H1 (cell line): ENCODE results near the gene LCE1E. TPM values are rescaled to one million over a fixed set of nuclear protein-coding genes. Genes with fewer than 3 reads are reported as not detected.

Source experiments
- CTCF ChIA-PET: fragments of 300-600 bp; sonication (Branson Sonifier 250); formaldehyde crosslinking; loops from one replicate; lab custom pipeline; 2021; ENCODE audit not compliant: partially characterized antibody; lab: Charles Lee
- POLR2A ChIA-PET: fragments of 300-600 bp; sonication (Branson Sonifier 250); formaldehyde crosslinking; loops from one replicate; lab custom pipeline; 2021; ENCODE audit warnings: inconsistent platforms; ENCODE audit not compliant: partially characterized antibody; lab: Charles Lee
- DNase-seq, 2 experiments: peaks; one replicate each; pipeline versions ENCODE4 v3.0.0 to v3.0.0-alpha.2; 2010 to 2022; ENCODE audit warnings: low spot score in 2 of 2, low read depth in 1 of 2, mixed read lengths in 1 of 2
- FAIRE-seq: peaks from 2 replicates; lab custom pipeline; 2011; peaks lifted over from hg19 to GRCh38; lab: Jason Lieb, UNC
- H2AFZ ChIP-seq: 2 replicates; pipeline ENCODE4 v1.8.1; 2012; ENCODE audit warnings: low read length, inconsistent platforms
- H2AK5ac ChIP-seq: 2 replicates; pipeline ENCODE4 v1.6.1; 2013; ENCODE audit warnings: low read depth, low read length
- H2BK120ac ChIP-seq: replicated peaks from 2 replicates; pipeline ENCODE3; 2013; ENCODE audit warnings: low read depth, low read length, inconsistent platforms
- H2BK12ac ChIP-seq: 2 replicates; pipeline ENCODE4 v1.6.1; 2013; ENCODE audit warnings: low read depth, low read length
- H2BK15ac ChIP-seq: 2 replicates; pipeline ENCODE4 v1.6.1; 2013; ENCODE audit warnings: low read length
- H2BK20ac ChIP-seq: 2 replicates; pipeline ENCODE4 v1.6.1; 2013; ENCODE audit warnings: low read length
- H2BK5ac ChIP-seq: 2 replicates; pipeline ENCODE4 v1.6.1; 2013; ENCODE audit warnings: low read depth, low read length
- H3K14ac ChIP-seq: 2 replicates; pipeline ENCODE4 v1.6.1; 2013; ENCODE audit warnings: inconsistent platforms; ENCODE audit not compliant: insufficient read length
- H3K18ac ChIP-seq: 2 replicates; pipeline ENCODE4 v1.6.1; 2013; ENCODE audit warnings: low read length; ENCODE audit errors: extremely low read depth
- H3K23ac ChIP-seq: 2 replicates; pipeline ENCODE4 v1.6.1; 2013; ENCODE audit warnings: inconsistent platforms; ENCODE audit not compliant: insufficient read length
- H3K23me2 ChIP-seq: 2 replicates; pipeline ENCODE4 v1.6.1; 2013; ENCODE audit warnings: low read depth, low read length
- H3K27ac ChIP-seq: 2 replicates; pipeline ENCODE4 v1.6.1; 2011; ENCODE audit warnings: low read depth, low read length, inconsistent platforms
- H3K27me3 ChIP-seq, 4 experiments: replicated peaks in 1 of 4; 1 replicate in 1 of 4; 2 replicates in 3 of 4; pipeline versions ENCODE4 v1.6.1 to v1.8.1; 2011 to 2013; ENCODE audit warnings: low read length in 3 of 4, mild to moderate bottlenecking in 3 of 4, inconsistent platforms in 2 of 4, mixed read lengths in 2 of 4, moderate library complexity in 1 of 4; ENCODE audit not compliant: control insufficient read depth in 3 of 4, insufficient read depth in 3 of 4; ENCODE audit errors: extremely low read depth in 1 of 4
- H3K36me3 ChIP-seq, 4 experiments: 2 replicates each; pipeline versions ENCODE4 v1.6.1 to v1.8.1; 2011 to 2013; ENCODE audit warnings: mild to moderate bottlenecking in 4 of 4, low read length in 3 of 4, moderate library complexity in 2 of 4, control low read depth in 1 of 4, inconsistent platforms in 1 of 4; ENCODE audit not compliant: insufficient read depth in 4 of 4, control insufficient read depth in 2 of 4
- H3K4ac ChIP-seq: replicated peaks from 2 replicates; pipeline ENCODE3; 2013; ENCODE audit warnings: low read length, low read depth, mixed read lengths, inconsistent platforms; ENCODE audit not compliant: insufficient read length
- H3K4me1 ChIP-seq, 4 experiments: replicated peaks in 1 of 4; 1 replicate in 1 of 4; 2 replicates in 3 of 4; pipeline versions ENCODE4 v1.6.1 to v1.8.1; 2011 to 2013; ENCODE audit warnings: low read length in 3 of 4, inconsistent platforms in 2 of 4, mixed read lengths in 1 of 4; ENCODE audit not compliant: insufficient read depth in 4 of 4, control insufficient read depth in 3 of 4
- H3K4me2 ChIP-seq, 2 experiments: 2 replicates each; pipeline versions ENCODE4 v1.6.1 to v1.8.1; 2011 to 2013; ENCODE audit warnings: low read depth in 2 of 2, low read length in 2 of 2, control low read depth in 1 of 2, inconsistent platforms in 1 of 2, mild to moderate bottlenecking in 1 of 2; ENCODE audit not compliant: insufficient read depth in 1 of 2
- H3K4me3 ChIP-seq, 4 experiments: fragments of 200-600, 300-600 bp in 1 of 4; sonication (generic), shearing (Covaris generic), sonication (Bioruptor Twin) in 1 of 4; 2 replicates each; pipeline versions ENCODE4 v1.5.1 to v1.8.1; 2011 to 2016; ENCODE audit warnings: low read length in 4 of 4, low read depth in 3 of 4, control low read depth in 2 of 4, inconsistent platforms in 2 of 4, mild to moderate bottlenecking in 2 of 4, mixed read lengths in 1 of 4, moderate library complexity in 1 of 4; ENCODE audit not compliant: insufficient read depth in 2 of 4; ENCODE audit errors: extremely low read depth in 1 of 4
- H3K56ac ChIP-seq: replicated peaks from 2 replicates; pipeline ENCODE3; 2013; ENCODE audit warnings: low read depth, mild to moderate bottlenecking, mixed read lengths, low read length, inconsistent platforms; ENCODE audit not compliant: insufficient read length
- H3K79me1 ChIP-seq: 2 replicates; pipeline ENCODE4 v1.6.1; 2013; ENCODE audit warnings: low read depth, low read length, control low read depth
- H3K79me2 ChIP-seq, 2 experiments: 2 replicates each; pipeline versions ENCODE4 v1.6.1 to v1.8.1; 2012 to 2013; ENCODE audit warnings: low read length in 2 of 2, mild to moderate bottlenecking in 2 of 2, inconsistent platforms in 1 of 2; ENCODE audit not compliant: insufficient read depth in 2 of 2, control insufficient read depth in 1 of 2
- H3K9ac ChIP-seq, 4 experiments: replicated peaks in 1 of 4; 1 replicate in 1 of 4; 2 replicates in 3 of 4; pipeline versions ENCODE4 v1.6.1 to v1.8.1; 2011 to 2013; ENCODE audit warnings: low read depth in 3 of 4, low read length in 3 of 4, control low read depth in 2 of 4, mild to moderate bottlenecking in 2 of 4, moderate library complexity in 2 of 4, inconsistent platforms in 1 of 4; ENCODE audit errors: extremely low read depth in 1 of 4
- H3K9me3 ChIP-seq, 2 experiments: 2 replicates each; pipeline versions ENCODE4 v1.6.1 to v1.8.1; 2012 to 2013; ENCODE audit warnings: mild to moderate bottlenecking in 2 of 2, moderate library complexity in 2 of 2, control low read depth in 1 of 2, inconsistent platforms in 1 of 2, low read depth in 1 of 2, low read length in 1 of 2, mixed read lengths in 1 of 2; ENCODE audit not compliant: insufficient read depth in 2 of 2
- H4K20me1 ChIP-seq, 2 experiments: replicated peaks in 1 of 2; 2 replicates each; pipeline versions ENCODE3 to v1.8.1; 2011 to 2013; ENCODE audit warnings: inconsistent platforms in 2 of 2, low read length in 2 of 2, mild to moderate bottlenecking in 1 of 2; ENCODE audit not compliant: insufficient read depth in 2 of 2, control insufficient read depth in 1 of 2
- H4K5ac ChIP-seq: 2 replicates; pipeline ENCODE4 v1.6.1; 2013; ENCODE audit warnings: low read length, low read depth, mixed read lengths, inconsistent platforms; ENCODE audit not compliant: insufficient read length
- H4K8ac ChIP-seq: 2 replicates; pipeline ENCODE4 v1.8.0; 2013; ENCODE audit warnings: mild to moderate bottlenecking, moderate library complexity, low read length, inconsistent platforms; ENCODE audit not compliant: insufficient read depth; ENCODE audit errors: extremely low read depth
- H4K91ac ChIP-seq: replicated peaks from 2 replicates; pipeline ENCODE3; 2013; ENCODE audit warnings: low read length, mixed read lengths, inconsistent platforms; ENCODE audit not compliant: insufficient read length
- ASH2L ChIP-seq: fragments of 200-600, 300-600 bp; sonication (generic); IDR thresholded peaks from one replicate; pipeline ENCODE4 v1.7.1; 2017; ENCODE audit warnings: low read length
- CHD2 ChIP-seq: IDR thresholded peaks from 2 replicates; pipeline ENCODE4 v1.6.1; 2012; ENCODE audit warnings: low read length, improper control_type of control experiment
- JUND ChIP-seq: IDR thresholded peaks from 2 replicates; pipeline ENCODE4 v1.6.1; 2011; ENCODE audit warnings: mild to moderate bottlenecking, improper control_type of control experiment, low read length
- POU5F1 ChIP-seq: IDR thresholded peaks from 2 replicates; pipeline ENCODE4 v1.6.1; 2011; ENCODE audit warnings: low read depth, mild to moderate bottlenecking, low read length, moderate library complexity
- RFX5 ChIP-seq: IDR thresholded peaks from 2 replicates; pipeline ENCODE4 v1.6.1; 2011; ENCODE audit warnings: low read depth, low read length, improper control_type of control experiment, borderline replicate concordance
- SIRT6 ChIP-seq: IDR thresholded peaks from one replicate; pipeline ENCODE4 v1.7.1; 2012; ENCODE audit warnings: low read length, inconsistent platforms
- SIX5 ChIP-seq: IDR thresholded peaks from 2 replicates; pipeline ENCODE4 v1.6.1; 2011; ENCODE audit warnings: mild to moderate bottlenecking, low read depth, low read length
- SP2 ChIP-seq: IDR thresholded peaks from 2 replicates; pipeline ENCODE4 v1.6.1; 2012; ENCODE audit warnings: mild to moderate bottlenecking, low read length, inconsistent platforms
- SP4 ChIP-seq: IDR thresholded peaks from 2 replicates; pipeline ENCODE4 v1.6.1; 2012; ENCODE audit warnings: low read length, inconsistent platforms
- TAF1 ChIP-seq: IDR thresholded peaks from 2 replicates; pipeline ENCODE4 v1.6.1; 2011; ENCODE audit warnings: mild to moderate bottlenecking, low read depth, low read length
- TCF12 ChIP-seq: IDR thresholded peaks from 2 replicates; pipeline ENCODE4 v1.6.1; 2011; ENCODE audit warnings: low read depth, mild to moderate bottlenecking, low read length
- USF2 ChIP-seq: IDR thresholded peaks from 2 replicates; pipeline ENCODE4 v1.6.1; 2011; ENCODE audit warnings: low read length, improper control_type of control experiment
- WGBS, 2 experiments: shearing (Covaris generic) in 1 of 2; methylation state at CpG; one replicate each; pipeline versions ENCODE4 v1.1.6 to v1.1.7; 2013 to 2015; ENCODE audit warnings: low lambda C conversion rate in 2 of 2, mixed read lengths in 2 of 2, inconsistent platforms in 1 of 2, low coverage in 1 of 2, missing lambda C conversion rate in 1 of 2; ENCODE audit not compliant: insufficient replicate concordance in 2 of 2, insufficient coverage in 1 of 2, insufficient read length in 1 of 2; ENCODE audit errors: extremely low coverage in 1 of 2, missing lambda C conversion rate in 1 of 2; 5-methylcytosine and 5-hydroxymethylcytosine counted together
- polyA plus RNA-seq, 7 experiments: library from polyadenylated mRNA; depleted of rRNA in 3 of 7; stranded (reverse) in 5 of 7; unstranded in 2 of 7; fragments of >200 nt in 5 of 7; fragments of 200-250 nt in 2 of 7; gene quantifications; 1 replicate in 5 of 7; 2 replicates in 1 of 7; 4 replicates in 1 of 7; pipeline versions ENCODE4 v1.2.1 to v1.2.3, GENCODE V29; 2011 to 2013; ENCODE audit warnings: missing spikeins in 2 of 7, mixed read lengths in 2 of 7
- total RNA-seq: library from RNA; stranded (reverse); fragmentation: NEBNext Ultra II Directional; extraction: Animal tissue kit (Norgen Biotek cat#: 25700); gene quantifications from 2 replicates; pipeline ENCODE4 v1.2.1, GENCODE V29; 2021
- TF ChIP-seq, protein P1 (sequence below): IDR thresholded peaks from 2 replicates; pipeline ENCODE4 v1.6.1; 2012; ENCODE audit warnings: inconsistent platforms

The LCE1E gene
- total and polyA plus RNA-seq, 2 of the 8 experiments (the other 6 are each of a cell fraction or from before 2014, with no cell fraction given) = not detected

DNA sequence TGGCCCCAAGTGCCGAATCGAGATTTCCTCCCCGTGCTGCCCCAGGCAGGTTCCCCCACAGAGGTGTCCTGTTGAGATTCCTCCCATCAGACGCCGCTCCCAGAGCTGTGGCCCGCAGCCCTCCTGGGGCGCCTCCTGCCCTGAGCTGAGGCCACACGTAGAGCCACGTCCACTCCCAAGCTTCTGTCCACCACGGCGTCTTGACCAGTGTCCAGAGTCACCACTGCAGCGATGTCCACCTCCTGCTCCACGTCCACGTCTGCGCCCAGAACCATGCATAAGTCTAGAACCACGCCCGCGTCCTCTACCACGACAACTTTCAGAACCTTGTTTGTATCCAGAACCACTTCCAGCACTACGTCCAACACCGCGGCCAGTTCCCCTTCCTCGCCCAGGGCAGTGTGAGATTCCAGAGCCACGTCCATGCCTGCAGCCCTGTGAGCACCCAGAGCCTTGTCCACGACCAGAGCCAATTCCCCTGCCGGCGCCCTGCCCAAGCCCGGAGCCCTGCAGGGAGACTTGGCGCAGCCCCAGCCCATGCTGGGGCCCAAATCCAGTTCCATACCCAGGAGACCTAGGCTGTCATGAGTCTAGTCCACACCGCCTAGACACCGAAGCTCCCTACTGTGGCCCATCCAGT, 25.4 kb upstream of the LCE1E start:
- Histone ChIP-seq H2BK12ac (no peak overlapping the region), H3K4me2 (no peak overlapping the region), H3K9me3 (peaks cover 83 to 89% of the 10 kb centered on the region in 2 experiments), H3K4me3 (no peak overlapping the region), H2BK5ac (no peak overlapping the region), H3K4ac (no peak overlapping the region), H2AK5ac (no peak overlapping the region), H3K79me1 (no peaks in the 10 kb centered on the region), H2BK120ac (no peak overlapping the region), H3K4me1 (no peaks in the 10 kb centered on the region), H2AFZ (no peak overlapping the region), H4K91ac (no peak overlapping the region), H4K20me1 (no peaks in the 10 kb centered on the region), H3K79me2 (no peaks in the 10 kb centered on the region), H3K23ac (no peak overlapping the region), H4K5ac (no peak overlapping the region), H3K36me3 (no peaks in the 10 kb centered on the region), H3K23me2 (no peaks in the 10 kb centered on the region), H3K9ac (no peak overlapping the region), H3K18ac (no peak overlapping the region), H4K8ac (no peak overlapping the region), H2BK20ac (no peak overlapping the region), H3K27ac (no peak overlapping the region), H3K27me3 (no peaks in the 10 kb centered on the region), H3K14ac (no peak overlapping the region), H2BK15ac (no peak overlapping the region), H3K56ac (no peak overlapping the region)
- 88% methylated on average over 31 of the region's 31 CpGs; no CpG with 5 or more reads in 1 of the 2 experiments for WGBS, 2 experiments
- ChIA-PET CTCF (no interaction called here), POLR2A (no interaction called here)
- DNase-seq (no peak), FAIRE-seq (no peak)
- TF ChIP-seq CHD2 (no peak), JUND (no peak), RFX5 (no peak), ASH2L (no peak), POU5F1 (no peak), TCF12 (no peak), TAF1 (no peak), SIRT6 (no peak), SP2 (no peak), SP4 (no peak), USF2 (no peak), SIX5 (no peak)
- TF ChIP-seq, protein P1, sequence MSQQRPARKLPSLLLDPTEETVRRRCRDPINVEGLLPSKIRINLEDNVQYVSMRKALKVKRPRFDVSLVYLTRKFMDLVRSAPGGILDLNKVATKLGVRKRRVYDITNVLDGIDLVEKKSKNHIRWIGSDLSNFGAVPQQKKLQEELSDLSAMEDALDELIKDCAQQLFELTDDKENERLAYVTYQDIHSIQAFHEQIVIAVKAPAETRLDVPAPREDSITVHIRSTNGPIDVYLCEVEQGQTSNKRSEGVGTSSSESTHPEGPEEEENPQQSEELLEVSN = no peak
